BLaER1 (cell line): ENCODE data around the gene STXBP6.

ENCODE experiments used
- H3K27ac ChIP-seq: shearing (Covaris generic); formaldehyde crosslinking; 2 replicates; pipeline ENCODE4 v1.8.1; 2022
- H3K27me3 ChIP-seq: shearing (Covaris generic); formaldehyde crosslinking; 2 replicates; pipeline ENCODE4 v1.8.1; 2022
- H3K36me3 ChIP-seq: shearing (Covaris generic); formaldehyde crosslinking; 2 replicates; pipeline ENCODE4 v1.8.1; 2022
- H3K4me1 ChIP-seq: shearing (Covaris generic); formaldehyde crosslinking; 2 replicates; pipeline ENCODE4 v1.8.1; 2022
- H3K4me2 ChIP-seq: shearing (Covaris generic); formaldehyde crosslinking; 2 replicates; pipeline ENCODE4 v1.8.1; 2022
- H3K4me3 ChIP-seq: shearing (Covaris generic); formaldehyde crosslinking; 2 replicates; pipeline ENCODE4 v1.8.1; 2022
- H3K9ac ChIP-seq: shearing (Covaris generic); formaldehyde crosslinking; 2 replicates; pipeline ENCODE4 v1.8.1; 2022
- H3K9me3 ChIP-seq: shearing (Covaris generic); formaldehyde crosslinking; 2 replicates; pipeline ENCODE4 v1.8.1; 2022
- H4K20me1 ChIP-seq: shearing (Covaris generic); formaldehyde crosslinking; 2 replicates; pipeline ENCODE4 v1.8.1; 2022
- Cebpa-rat ChIP-seq: shearing (Covaris generic); IDR thresholded peaks from 2 replicates; pipeline ENCODE4 v1.8.1; 2022

Gene STXBP6

GRCh38 chr14:24927809-24928208, 122.1 kb downstream of the STXBP6 start:
- Histone ChIP-seq H3K27ac (no peak overlapping the region), H3K4me1 (no peaks in the 10 kb centered on the region), H3K27me3 (no peaks in the 10 kb centered on the region), H3K4me2 (no peak overlapping the region), H3K4me3 (no peak overlapping the region), H3K36me3 (no peaks in the 10 kb centered on the region), H3K9ac (no peak overlapping the region), H3K9me3 (no peaks in the 10 kb centered on the region), H4K20me1 (no peaks in the 10 kb centered on the region)
- TF ChIP-seq Cebpa-rat: no peak

- no peak for TF ChIP-seq Cebpa-rat
- Histone ChIP-seq H3K36me3 (no peaks in the 10 kb centered on the region), H3K9ac (no peak overlapping the region), H3K27me3 (no peaks in the 10 kb centered on the region), H3K4me2 (no peak overlapping the region), H3K4me3 (no peak overlapping the region), H4K20me1 (no peaks in the 10 kb centered on the region), H3K27ac (no peak overlapping the region), H3K9me3 (no peaks in the 10 kb centered on the region), H3K4me1 (no peaks in the 10 kb centered on the region)
Measured at GRCh38 chr14:24925771-24926374, 124.1 kb downstream of the STXBP6 start.

- peaks cover 6% of the 10 kb centered on the region for H3K4me1 ChIP-seq
- TF ChIP-seq Cebpa-rat: no peak
- H3K27ac ChIP-seq: no peak overlapping the region
- H3K4me2 ChIP-seq: no peak overlapping the region
- no peaks in the 10 kb centered on the region for H3K36me3 ChIP-seq
- no peak overlapping the region for H3K9ac ChIP-seq
- no peak overlapping the region for H3K4me3 ChIP-seq
- H4K20me1 ChIP-seq: no peaks in the 10 kb centered on the region
- H3K27me3 ChIP-seq: no peaks in the 10 kb centered on the region
- no peaks in the 10 kb centered on the region for H3K9me3 ChIP-seq
Measured at GRCh38 chr14:24924544-24924943, 125.4 kb downstream of the STXBP6 start.

GRCh38 chr14:24921903-24922302, 128.0 kb downstream of the STXBP6 start:
- Histone ChIP-seq H3K9ac (no peak overlapping the region), H3K4me1 (peaks cover 6% of the 10 kb centered on the region), H3K4me3 (no peak overlapping the region), H3K4me2 (no peak overlapping the region), H3K9me3 (no peaks in the 10 kb centered on the region), H4K20me1 (no peaks in the 10 kb centered on the region), H3K27ac (no peak overlapping the region), H3K27me3 (no peaks in the 10 kb centered on the region), H3K36me3 (no peaks in the 10 kb centered on the region)
- no peak for TF ChIP-seq Cebpa-rat

GRCh38 chr14:24920265-24921075, 129.5 kb downstream of the STXBP6 start:
- Histone ChIP-seq H3K9ac (no peak overlapping the region), H3K9me3 (no peaks in the 10 kb centered on the region), H3K27ac (no peak overlapping the region), H4K20me1 (no peaks in the 10 kb centered on the region), H3K27me3 (no peaks in the 10 kb centered on the region), H3K4me3 (no peak overlapping the region), H3K4me1 (peaks cover 6% of the 10 kb centered on the region), H3K4me2 (no peak overlapping the region; the same call in 1 of the 2 replicates), H3K36me3 (no peaks in the 10 kb centered on the region)
- TF ChIP-seq Cebpa-rat: no peak

- TF ChIP-seq Cebpa-rat: no peak
- H3K27me3 ChIP-seq: no peaks in the 10 kb centered on the region
- no peak overlapping the region for H3K4me2 ChIP-seq
- H3K36me3 ChIP-seq: no peaks in the 10 kb centered on the region
- no peaks in the 10 kb centered on the region for H4K20me1 ChIP-seq
- no peak overlapping the region for H3K9ac ChIP-seq
- no peaks in the 10 kb centered on the region for H3K9me3 ChIP-seq
- H3K4me1 ChIP-seq: peaks cover 6% of the 10 kb centered on the region
- no peak overlapping the region for H3K27ac ChIP-seq
- H3K4me3 ChIP-seq: no peak overlapping the region
Measured at GRCh38 chr14:24918822-24919221, 131.1 kb downstream of the STXBP6 start.

GRCh38 chr14:24915958-24916595, 133.9 kb downstream of the STXBP6 start:
- peaks cover 6% of the 10 kb centered on the region for H3K4me1 ChIP-seq
- H3K27ac ChIP-seq: no peak overlapping the region
- no peak for TF ChIP-seq Cebpa-rat
- no peaks in the 10 kb centered on the region for H3K9me3 ChIP-seq
- H3K4me2 ChIP-seq: no peak overlapping the region
- no peak overlapping the region for H3K9ac ChIP-seq
- no peaks in the 10 kb centered on the region for H3K27me3 ChIP-seq
- no peaks in the 10 kb centered on the region for H4K20me1 ChIP-seq
- H3K4me3 ChIP-seq: no peak overlapping the region
- H3K36me3 ChIP-seq: no peaks in the 10 kb centered on the region

GRCh38 chr14:24915403-24915921, 134.5 kb downstream of the STXBP6 start:
- Histone ChIP-seq H3K4me3 (no peak overlapping the region), H3K36me3 (no peaks in the 10 kb centered on the region), H3K27me3 (no peaks in the 10 kb centered on the region), H3K4me2 (no peak overlapping the region), H3K4me1 (peaks cover 2% of the 10 kb centered on the region), H3K9ac (no peak overlapping the region), H3K9me3 (no peaks in the 10 kb centered on the region), H3K27ac (no peak overlapping the region), H4K20me1 (no peaks in the 10 kb centered on the region)
- TF ChIP-seq Cebpa-rat: no peak

GRCh38 chr14:24913746-24914145, 136.2 kb downstream of the STXBP6 start:
- H3K9ac ChIP-seq: no peak overlapping the region
- no peak overlapping the region for H3K27ac ChIP-seq
- no peaks in the 10 kb centered on the region for H3K9me3 ChIP-seq
- no peaks in the 10 kb centered on the region for H4K20me1 ChIP-seq
- H3K4me2 ChIP-seq: no peak overlapping the region
- no peaks in the 10 kb centered on the region for H3K36me3 ChIP-seq
- H3K27me3 ChIP-seq: no peaks in the 10 kb centered on the region
- no peak for TF ChIP-seq Cebpa-rat
- no peak overlapping the region for H3K4me3 ChIP-seq
- no peaks in the 10 kb centered on the region for H3K4me1 ChIP-seq

- no peaks in the 10 kb centered on the region for H4K20me1 ChIP-seq
- no peaks in the 10 kb centered on the region for H3K27me3 ChIP-seq
- H3K9me3 ChIP-seq: no peaks in the 10 kb centered on the region
- H3K4me2 ChIP-seq: no peak overlapping the region
- no peak overlapping the region for H3K27ac ChIP-seq
- TF ChIP-seq Cebpa-rat: no peak
- H3K4me3 ChIP-seq: no peak overlapping the region
- H3K9ac ChIP-seq: no peak overlapping the region
- H3K36me3 ChIP-seq: no peaks in the 10 kb centered on the region
- no peaks in the 10 kb centered on the region for H3K4me1 ChIP-seq
Measured at GRCh38 chr14:24913021-24913420, 136.9 kb downstream of the STXBP6 start.
